ENCODE measurements around the gene TMEM45A.

DNA sequence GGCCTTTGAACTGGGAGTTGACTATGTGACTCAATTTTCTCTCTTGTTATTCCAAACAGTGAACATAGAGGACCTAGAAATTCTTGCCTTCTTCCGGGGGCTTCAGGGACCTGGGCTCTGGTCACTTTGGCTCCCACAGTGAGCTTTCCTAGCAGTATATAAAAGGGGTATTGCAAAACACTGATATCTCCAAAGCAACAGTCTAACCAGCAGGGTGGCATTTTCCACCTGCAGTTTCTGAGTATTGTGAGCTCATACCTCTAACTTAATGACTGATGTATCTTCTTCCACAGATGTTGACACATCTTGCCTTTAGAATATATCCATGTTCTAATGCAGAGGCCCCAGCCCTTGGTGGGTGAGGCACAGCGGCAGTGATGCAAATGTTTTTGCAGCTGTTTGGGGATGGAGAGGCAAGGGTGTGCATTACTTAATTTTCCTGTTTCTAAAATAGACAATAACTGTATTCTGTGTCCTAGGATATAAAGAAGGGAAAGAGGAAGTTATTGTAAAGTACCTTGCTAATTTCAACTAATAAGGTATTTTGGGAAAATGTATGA, 71.3 kb downstream of the TMEM45A start:
- TF ChIP-seq, protein P1, sequence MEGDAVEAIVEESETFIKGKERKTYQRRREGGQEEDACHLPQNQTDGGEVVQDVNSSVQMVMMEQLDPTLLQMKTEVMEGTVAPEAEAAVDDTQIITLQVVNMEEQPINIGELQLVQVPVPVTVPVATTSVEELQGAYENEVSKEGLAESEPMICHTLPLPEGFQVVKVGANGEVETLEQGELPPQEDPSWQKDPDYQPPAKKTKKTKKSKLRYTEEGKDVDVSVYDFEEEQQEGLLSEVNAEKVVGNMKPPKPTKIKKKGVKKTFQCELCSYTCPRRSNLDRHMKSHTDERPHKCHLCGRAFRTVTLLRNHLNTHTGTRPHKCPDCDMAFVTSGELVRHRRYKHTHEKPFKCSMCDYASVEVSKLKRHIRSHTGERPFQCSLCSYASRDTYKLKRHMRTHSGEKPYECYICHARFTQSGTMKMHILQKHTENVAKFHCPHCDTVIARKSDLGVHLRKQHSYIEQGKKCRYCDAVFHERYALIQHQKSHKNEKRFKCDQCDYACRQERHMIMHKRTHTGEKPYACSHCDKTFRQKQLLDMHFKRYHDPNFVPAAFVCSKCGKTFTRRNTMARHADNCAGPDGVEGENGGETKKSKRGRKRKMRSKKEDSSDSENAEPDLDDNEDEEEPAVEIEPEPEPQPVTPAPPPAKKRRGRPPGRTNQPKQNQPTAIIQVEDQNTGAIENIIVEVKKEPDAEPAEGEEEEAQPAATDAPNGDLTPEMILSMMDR (conservative IDR thresholded peaks at IDR 0.05 in 1 of 2, IDR thresholded peaks at IDR 0.05 in 1 of 2; ENCODE audit: low read depth in 1 of 2, low read length in 2 of 2): no peak
- TF ChIP-seq EZH2 (IDR thresholded peaks at IDR 0.05; ENCODE audit: low read length, missing control alignments): no peak

All from fibroblast of lung (primary cell).